ENCODE results near the gene TTC22.

DNA sequence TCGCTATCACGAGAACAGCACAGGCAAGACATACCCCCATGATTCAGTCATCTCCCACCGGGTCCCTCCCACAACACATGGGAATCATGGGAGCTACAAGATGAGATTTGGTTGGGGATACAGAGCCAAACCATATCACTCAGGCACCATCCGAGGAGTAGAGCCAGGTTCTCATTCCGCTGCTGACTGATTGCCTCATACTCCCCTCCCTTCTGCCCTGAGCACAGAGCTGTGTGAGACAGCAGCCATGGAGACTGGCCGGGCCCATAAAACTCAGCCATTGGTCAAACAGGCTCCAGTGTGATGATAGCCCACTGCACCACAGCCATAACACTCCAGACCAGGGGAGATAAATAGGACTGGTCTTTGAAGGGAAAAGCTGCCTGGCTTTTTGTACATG is 62.9 kb downstream of the TTC22 start:
- TF ChIP-seq, protein P1, sequence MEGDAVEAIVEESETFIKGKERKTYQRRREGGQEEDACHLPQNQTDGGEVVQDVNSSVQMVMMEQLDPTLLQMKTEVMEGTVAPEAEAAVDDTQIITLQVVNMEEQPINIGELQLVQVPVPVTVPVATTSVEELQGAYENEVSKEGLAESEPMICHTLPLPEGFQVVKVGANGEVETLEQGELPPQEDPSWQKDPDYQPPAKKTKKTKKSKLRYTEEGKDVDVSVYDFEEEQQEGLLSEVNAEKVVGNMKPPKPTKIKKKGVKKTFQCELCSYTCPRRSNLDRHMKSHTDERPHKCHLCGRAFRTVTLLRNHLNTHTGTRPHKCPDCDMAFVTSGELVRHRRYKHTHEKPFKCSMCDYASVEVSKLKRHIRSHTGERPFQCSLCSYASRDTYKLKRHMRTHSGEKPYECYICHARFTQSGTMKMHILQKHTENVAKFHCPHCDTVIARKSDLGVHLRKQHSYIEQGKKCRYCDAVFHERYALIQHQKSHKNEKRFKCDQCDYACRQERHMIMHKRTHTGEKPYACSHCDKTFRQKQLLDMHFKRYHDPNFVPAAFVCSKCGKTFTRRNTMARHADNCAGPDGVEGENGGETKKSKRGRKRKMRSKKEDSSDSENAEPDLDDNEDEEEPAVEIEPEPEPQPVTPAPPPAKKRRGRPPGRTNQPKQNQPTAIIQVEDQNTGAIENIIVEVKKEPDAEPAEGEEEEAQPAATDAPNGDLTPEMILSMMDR (IDR thresholded peaks at IDR 0.05): no peak
- no peak for TF ChIP-seq POLR2A (IDR thresholded peaks at IDR 0.05)
